ENCODE measurements around the gene FSD1.
"Not testable (repeated sequence)": the region's sequence is repeated elsewhere in the genome, so short reads cannot be mapped to it uniquely, and the experiment has no call there.

FSD1 gene

DNA sequence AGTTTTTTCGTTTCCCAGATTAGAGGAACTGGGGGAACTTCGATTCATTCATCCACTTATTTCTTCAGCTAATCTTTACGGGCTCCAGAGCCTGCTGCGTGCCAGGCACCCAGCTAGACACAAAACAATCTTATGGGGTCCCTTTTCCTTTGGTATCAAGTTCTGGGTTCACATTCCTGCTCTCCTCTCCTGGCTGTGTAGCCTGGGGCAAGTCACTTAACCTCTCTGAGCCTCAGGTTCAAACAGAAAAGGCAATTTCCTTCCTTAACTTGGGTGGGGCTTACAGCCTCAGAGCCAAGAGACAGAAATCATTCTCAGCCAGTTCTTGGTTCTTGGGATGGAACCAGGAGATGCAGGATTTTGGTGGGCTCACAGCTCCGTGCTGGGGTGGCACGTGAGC is 19.4 kb upstream of the FSD1 start:
- no peak for DNase-seq (ENCODE audit: low spot score)

DNA sequence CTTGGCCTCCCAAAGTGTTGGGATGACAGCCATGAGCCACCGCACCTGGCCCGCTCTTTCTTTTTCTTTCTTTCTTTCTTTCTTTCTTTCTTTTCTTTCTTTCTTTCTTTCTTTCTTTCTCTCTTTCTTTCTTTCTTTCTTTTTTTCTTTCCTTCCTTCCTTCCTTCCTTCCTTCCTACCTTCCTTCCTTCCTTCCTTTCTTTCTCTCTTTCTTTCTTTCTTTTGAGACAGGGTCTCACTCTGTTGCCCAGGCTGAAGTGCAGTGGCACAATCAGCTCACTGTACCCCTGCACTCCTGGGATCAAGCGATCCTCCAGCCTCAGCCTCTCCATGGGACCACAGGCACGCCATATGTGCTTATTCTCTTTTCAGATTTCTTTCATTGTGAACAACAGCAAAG is 18.3 kb upstream of the FSD1 start:
- not testable (repeated sequence) for DNase-seq (ENCODE audit: low spot score)

DNA sequence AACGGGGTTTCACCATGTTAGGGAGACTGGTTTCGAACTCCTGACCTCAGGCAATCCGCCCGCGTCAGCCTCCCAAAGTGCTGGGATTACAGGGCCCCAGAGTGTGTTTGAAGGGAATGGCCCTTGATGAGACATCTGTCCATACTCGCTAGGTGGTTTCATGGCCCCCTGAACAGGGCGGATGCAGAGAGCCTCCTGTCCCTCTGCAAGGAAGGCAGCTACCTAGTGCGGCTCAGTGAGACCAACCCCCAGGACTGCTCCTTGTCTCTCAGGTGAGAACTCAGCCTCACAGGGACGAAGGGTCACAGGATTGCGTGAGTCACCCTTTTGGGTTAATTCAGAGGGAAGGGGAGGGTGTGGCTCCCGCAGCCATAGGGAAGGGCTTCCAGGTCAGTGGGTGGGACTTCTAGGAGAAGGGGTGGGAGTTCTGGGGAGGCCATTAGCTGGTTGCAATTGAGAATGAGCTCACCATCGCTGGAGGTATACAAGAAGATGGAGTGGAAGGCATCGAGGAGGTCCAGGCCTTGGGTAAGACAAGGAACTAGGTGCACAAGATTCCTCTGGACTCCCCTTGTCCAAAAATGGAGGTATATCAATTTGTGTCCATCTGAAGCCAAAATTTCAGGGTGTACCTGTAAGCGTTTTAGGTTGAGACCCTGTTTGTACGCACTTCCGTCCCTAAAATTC is 16.2 kb upstream of the FSD1 start:
- DNase-seq (ENCODE audit: low spot score) = no peak

DNA sequence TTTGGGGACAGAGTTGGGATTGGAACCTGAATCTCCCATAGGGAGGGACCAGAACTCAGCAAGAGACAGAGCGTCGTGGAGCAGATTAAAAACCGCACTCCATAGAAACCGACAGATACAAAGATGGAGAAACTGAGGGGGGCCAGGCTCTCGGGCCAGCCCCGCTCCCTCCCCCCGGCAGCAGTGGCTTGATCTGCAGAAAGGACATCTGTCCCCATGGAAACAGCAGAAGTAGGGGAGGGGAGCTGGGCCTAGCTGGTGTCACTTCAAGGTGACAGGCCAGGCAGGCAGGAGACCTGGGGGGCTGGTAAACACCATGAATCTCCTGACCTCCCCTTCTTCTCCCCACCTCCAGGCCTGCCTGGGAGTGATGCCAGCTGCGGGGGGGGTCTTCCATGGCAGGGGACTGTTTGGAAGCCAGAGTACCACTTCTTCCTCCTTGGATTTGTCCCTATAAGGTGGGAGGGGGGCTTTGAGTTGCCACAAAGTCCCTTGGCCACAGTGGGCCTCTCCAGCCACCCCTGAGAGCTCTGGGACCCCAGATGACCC is 13.1 kb upstream of the FSD1 start:
- no peak for DNase-seq (ENCODE audit: low spot score)

- no peak for DNase-seq (ENCODE audit: low spot score)
These were observed 11.9 kb upstream of the FSD1 start for GRCh38 chr19:4292515-4292914.

DNA sequence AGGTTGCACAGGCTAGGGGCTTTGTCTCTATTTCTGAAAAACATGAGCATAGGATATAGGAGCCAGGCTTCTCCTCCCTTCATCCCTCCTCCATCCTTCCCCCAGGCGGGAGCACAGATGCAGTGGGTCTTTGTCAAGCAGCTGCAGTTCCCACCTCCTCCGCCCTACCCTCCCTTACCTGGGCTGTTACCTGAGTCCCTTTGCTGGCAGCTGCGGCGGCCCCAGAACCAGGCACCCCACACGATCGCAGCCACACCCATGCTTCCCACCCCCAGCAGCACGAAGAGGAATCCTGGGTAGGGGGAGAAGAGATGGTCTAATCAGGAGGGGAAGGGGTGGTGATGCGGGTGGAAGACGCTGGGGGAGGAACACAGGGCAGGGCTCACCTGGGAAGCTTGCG is 10.0 kb upstream of the FSD1 start:
- DNase-seq (ENCODE audit: low spot score) = no peak

DNA sequence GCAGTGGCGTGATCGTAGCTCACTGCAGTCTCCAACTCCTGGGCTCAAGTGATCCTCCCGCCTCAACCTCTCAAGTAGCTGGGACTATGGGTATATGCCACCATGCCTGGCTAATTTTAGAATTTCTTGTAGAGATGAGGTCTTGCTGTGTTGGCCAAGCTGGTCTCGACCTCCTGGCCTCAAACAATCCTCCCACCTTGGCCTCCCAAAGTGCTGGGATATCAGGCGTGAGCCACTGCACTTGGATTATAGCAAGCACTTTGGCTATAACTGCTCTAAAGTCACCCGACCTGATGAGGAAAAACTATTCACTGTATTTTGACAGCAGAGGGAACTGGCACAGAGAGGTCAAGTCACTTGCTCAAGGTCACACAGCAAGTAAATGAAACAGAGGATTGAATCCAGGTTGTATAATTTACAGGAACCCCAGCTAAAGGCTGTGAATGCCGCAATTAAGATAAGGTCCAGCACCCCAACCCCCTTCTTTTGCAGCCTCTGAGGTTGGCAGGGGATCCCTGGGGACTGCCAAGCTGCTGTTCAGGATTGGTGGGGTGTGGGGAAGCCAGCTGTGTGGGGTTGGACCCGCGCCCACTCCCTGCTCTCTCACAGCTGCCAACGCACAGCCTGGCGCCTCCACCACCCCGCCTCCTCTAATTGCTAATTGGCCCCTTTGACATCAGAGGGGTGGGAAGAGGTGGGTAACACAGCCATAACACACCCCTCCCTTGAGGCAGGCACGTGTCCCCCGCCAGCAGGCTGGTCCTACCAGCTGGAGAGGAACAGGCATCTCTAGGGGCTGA is 8.2 kb upstream of the FSD1 start:
- DNase-seq (ENCODE audit: low spot score) = peak; percentile 85

- DNase-seq (ENCODE audit: low spot score) = no peak
These were observed 6.2 kb upstream of the FSD1 start for GRCh38 chr19:4297901-4298809.

DNA sequence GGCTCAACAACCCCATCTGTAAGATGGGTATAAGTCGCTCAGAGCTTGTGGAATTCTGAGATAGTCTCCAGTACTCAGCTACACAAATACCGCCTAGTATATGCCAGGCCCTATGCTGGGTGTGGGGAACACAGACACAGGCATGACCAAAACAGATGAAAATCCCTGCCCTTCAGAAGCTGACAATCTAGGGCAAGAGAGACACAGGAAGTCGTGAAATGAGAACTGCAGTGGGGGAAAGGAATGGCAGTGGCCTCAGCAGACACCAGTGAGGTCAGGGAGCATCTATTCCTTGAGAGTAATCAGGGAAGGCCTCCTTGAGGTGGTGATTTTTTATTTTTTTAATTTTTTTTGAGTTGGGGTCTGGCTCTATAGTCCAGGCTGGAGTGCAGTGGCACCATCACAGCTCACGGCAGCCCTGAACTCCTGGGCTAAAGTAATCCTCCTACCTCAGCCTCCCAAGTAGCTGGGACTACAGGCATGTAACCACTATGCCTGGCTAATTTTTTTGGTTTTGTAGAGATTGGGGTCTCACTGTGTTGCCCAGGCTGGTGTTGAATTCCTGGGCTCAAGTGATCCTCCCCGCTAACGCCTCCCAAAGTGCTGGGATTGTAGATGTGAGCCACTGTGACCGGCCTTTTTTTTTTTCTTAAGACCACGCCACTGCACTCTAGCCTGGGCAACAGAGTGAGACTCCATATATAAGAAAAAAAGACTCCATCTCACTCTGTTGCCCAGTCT is 5.4 kb upstream of the FSD1 start:
- no peak for DNase-seq (ENCODE audit: low spot score)

- DNase-seq (ENCODE audit: low spot score) = no peak
These were observed 3.8 kb upstream of the FSD1 start for GRCh38 chr19:4300589-4300988.

DNA sequence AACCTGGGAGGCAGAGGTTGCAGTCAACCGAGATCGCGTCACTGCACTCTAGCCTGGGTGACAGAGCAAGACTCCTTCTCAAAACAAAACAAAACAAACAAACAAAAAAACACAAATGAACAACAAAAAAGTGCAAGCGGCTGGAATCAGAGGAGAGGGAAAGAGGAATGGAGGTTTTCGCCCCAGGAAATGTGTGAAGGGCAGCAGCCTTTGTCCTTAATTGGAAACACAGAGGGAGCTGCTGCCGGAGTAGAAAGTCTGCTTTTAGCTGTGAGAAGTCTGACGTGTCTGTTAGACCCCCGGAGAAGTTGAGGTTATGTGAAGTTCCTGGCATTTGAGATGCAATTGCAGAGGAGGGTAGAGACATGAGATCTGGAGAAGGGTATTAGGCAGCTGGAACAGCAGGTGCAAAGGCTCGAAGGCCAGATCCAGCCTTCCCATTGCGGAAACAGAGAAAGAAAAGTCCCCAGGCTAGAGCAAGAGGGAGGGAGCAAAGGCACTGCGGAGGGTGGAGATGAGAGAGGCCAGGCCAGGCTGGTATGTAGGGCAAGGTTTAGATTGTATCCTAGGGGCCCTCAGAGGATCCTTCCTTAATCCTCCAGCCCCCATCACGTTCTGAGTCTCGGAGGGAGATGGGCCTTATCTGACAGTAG is 2.7 kb upstream of the FSD1 start:
- no peak for DNase-seq (ENCODE audit: low spot score)

GRCh38 chr19:4302243-4302640 is 2.2 kb upstream of the FSD1 start, which contains the start of gene TMIGD2:
TMIGD2 (minus strand) TSS chr19:4302389; CDS start chr19:4302385, 4 bp downstream.
- DNase-seq (ENCODE audit: low spot score) = no peak

DNA sequence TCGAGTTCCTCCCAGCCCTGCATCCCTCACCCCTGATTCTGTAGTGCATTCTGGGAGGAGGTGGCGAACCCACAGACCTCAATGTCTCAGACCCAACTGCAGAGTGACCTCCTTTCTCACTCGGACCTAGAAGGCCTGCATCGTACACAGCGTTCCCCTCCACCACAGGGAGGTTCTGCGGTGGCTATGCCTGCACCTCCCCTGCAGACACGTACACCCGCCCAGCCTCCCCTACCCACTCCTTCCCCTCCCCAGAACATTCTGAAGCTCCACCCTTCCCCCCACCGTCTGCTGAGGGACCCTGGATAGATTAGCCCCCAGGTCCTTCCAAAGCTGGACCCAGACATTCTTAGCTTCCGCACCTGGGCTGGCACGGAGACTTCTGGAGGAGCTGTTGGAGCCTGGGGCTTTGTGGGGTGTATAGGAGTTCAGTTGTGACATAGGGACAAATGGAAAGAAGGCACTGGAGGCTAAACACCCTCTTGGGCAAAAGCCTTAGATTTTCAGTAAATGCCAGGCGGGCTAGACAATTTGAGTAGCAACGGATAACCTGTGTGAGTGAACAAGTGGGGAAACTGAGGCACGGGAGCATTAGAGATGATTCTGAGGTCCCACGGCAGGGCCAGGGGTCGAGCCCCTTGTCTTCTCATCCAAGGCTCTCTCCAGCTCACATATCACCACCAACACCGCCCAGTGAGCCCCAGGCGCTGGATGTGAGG is 420 bp upstream of the FSD1 start:
- DNase-seq (ENCODE audit: low spot score) = no peak

DNA sequence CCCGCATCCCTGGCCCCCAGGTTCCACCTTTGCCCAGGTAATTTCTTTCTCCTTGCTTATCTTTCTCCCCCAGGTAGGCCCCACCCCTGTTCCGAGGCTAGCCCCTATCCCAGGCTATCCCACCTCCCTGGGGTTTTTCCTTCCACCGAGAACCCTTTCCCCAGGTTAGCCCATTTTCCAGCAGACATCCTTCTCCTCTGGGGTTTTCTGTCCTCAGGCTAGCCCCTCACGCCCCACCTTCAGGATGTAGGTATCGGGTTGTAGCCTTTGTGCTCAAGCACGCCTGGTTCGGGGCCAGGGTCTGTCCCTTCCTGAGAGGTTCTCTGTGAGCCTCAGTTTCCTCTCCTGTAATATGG is 837 bp downstream of the FSD1 start:
- DNase-seq (ENCODE audit: low spot score) = no peak

GRCh38 chr19:4305659-4306058 is 1.3 kb downstream of the FSD1 start:
- no peak for DNase-seq (ENCODE audit: low spot score)

DNA sequence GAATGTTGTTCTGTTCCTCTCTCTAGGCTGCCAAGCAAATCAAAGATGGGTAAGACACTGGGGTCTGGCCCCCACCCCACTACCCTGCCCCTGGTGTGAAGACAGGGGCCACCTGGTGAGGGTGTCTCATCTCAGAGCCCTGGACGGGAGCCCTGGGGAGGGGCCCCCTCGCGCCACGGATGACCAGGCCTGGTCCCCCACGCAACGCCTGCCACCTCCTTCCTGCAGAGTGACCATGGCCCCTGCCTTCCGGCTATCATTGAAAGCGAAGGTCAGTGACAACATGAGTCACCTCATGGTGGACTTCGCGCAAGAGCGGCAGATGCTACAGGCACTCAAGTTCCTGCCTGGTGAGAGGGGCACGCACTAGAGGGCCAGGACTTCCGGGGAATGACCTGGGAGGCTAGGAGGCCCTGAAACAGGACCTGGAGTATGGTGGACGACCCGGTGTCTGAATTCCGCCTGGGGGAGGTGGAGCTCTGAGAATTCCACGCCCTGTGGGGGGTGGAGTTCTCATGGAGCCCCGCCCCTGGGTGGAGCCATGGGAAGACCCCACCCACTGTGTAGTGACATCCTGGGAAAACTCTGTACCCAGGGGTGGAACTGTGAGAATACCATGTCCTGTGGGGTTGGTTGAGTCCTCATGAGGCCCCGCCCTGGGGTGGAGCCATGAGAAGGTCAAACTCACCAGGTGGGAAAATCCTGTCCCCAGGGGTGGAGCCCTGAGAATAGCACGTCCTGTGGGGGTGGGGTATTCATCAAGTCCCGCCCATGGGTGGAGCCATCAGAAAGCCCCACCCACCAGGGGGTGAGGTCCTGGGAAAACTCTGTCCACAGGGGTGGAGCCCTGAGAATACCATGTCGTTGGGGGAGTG is 6.1 kb downstream of the FSD1 start:
- no peak for DNase-seq (ENCODE audit: low spot score)

DNA sequence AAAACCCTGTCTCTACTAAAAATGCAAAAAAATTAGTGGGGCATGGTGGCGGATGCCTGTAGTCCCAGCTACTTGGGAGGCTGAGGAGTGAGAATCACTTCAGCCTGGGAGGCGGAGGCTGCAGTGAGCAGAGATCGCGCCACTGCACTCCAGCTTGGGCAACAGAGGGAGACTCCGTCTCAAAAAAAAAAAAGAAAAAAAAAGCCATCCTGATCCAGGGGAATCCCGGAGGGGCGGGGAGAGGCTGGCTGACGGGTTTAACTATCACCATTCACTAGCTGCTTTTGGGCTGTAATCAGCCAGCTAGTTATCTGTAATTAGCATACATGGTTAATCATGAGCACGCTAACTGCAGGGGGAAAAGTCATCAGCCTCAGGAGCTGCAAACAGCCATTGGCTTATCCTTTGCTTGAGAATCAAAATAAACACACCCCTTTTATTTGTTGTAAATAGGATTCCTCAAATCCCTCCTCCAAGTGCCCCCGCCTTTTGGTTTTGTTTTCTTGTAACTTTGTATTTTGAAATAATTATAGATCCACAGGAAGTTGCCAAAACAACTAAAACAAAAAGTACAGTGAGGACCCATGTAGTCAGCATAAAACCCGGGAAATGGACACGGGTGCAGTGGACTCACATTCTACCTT is 9.6 kb downstream of the FSD1 start:
- DNase-seq (ENCODE audit: low spot score) = no peak

- DNase-seq (ENCODE audit: low spot score) = no peak
These were observed 12.6 kb downstream of the FSD1 start for GRCh38 chr19:4316956-4317355.

GRCh38 chr19:4318460-4318859 is 14.1 kb downstream of the FSD1 start:
- DNase-seq (ENCODE audit: low spot score) = no peak
